Head of caudate nucleus (tissue), 42 donors: ENCODE data around the gene UPF3A.
A peak's percentile ranks its signal among the peaks of the same experiment; 100 is the strongest.

Experiments
- DNase-seq, 42 donors: peaks; one replicate each; pipeline versions ENCODE4 v3.0.0 to v3.0.0-alpha.2; 2020 to 2021; ENCODE audit warnings: mixed read lengths in 7 of 42
- intact Hi-C: fragments of 100-400 bp; cut with DNase I; formaldehyde crosslinking; loops from one replicate; pipeline ENCODE4 v1.15.0; 2022

UPF3A gene

DNA sequence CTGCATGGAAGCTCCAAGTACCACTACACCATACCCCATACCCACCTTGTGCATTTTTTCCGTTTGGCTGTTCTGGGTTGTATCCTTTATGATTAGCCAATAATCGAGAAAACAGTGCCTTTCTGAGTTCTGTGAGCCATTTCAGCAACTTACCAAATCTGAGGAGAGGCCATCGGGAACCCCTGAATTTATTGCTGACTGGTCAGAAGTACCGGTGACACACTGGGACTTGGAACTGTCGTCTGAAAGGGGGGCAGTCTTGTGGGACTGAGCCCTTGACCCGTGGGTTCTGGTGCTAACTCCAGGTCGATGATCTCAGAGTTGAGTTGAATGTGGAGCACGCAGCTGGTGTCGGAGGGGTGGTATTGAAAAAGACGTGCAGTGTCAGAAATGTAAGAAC is 15.0 kb downstream of the UPF3A start:
- no peak for DNase-seq
- intact Hi-C loops = no loop called here

DNA sequence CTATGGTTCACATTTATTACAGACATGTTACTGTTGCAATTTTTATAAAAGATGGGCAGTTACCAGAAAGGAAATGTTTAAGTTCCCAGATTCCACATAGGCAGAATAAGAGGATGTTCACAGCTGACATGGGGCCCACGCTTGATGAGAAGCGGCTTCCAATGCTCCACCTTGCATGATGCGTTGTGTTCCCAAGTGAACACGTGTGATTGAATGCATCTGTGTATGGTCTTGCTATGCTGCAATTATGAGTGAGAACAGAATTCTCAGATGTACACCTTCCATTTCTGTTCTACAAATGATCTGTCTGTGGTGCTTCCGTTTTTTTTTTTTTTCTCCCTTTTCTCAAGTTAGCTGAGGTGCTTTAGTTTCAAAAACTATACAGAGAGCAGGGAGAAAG is 15.5 kb downstream of the UPF3A start:
- intact Hi-C loops = no loop called here

DNA sequence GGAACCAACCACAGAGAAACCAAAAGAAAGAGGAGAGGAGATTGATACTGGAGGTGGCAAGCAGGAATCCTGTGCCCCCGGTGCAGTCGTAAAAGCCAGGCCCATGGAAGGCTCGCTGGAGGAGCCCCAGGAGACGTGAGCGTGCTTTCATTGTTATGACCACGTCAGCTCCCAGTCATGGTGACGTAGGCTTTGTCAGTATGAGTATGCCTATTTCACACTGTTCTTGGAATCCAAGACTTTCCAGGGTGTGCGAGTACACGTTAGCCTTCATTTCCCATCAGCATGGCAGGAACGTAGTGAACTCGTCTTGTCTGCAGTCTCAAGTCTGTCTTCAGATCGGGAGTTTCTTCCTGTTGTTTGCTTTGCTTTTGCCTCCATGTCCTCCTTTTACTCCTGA is 17.5 kb downstream of the UPF3A start:
- intact Hi-C loops = no loop called here
- no peak for DNase-seq

More for the DNA sequence above, 15.5 kb downstream of the UPF3A start:
- DNase-seq = no peak

DNA sequence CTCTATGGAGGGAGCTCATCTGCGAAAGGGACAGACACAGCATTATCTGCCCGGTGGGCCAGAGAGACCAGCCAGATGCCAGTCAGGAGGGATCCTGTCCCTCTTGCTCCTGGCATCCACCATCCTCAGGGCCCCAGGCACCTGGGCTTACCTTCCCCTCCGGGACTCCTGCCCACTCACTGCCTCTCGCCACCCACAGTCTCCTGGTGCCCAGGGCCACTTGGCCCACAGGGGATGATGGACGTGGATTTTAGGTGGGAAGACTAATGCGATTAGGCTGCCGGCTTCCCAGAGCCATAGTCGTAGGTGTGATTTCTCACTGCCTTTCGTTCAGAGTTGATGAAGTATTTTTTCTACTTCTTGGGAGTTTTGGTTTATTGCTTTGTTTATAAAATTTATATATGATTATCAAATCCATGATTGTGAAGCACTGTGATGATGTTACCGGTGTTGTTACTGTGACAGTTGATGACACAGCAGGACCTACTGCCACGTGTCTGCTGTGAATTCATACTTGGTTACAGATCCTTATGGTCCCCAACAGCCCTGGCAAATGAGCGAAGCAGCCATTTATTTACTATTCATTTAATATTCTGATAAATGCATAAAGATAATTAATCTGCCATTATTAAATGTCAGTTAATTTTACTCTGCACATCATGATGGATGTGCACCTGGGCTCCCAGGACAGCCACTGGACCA is 18.4 kb downstream of the UPF3A start:
- intact Hi-C loops = no loop called here
- DNase-seq = no peak

DNA sequence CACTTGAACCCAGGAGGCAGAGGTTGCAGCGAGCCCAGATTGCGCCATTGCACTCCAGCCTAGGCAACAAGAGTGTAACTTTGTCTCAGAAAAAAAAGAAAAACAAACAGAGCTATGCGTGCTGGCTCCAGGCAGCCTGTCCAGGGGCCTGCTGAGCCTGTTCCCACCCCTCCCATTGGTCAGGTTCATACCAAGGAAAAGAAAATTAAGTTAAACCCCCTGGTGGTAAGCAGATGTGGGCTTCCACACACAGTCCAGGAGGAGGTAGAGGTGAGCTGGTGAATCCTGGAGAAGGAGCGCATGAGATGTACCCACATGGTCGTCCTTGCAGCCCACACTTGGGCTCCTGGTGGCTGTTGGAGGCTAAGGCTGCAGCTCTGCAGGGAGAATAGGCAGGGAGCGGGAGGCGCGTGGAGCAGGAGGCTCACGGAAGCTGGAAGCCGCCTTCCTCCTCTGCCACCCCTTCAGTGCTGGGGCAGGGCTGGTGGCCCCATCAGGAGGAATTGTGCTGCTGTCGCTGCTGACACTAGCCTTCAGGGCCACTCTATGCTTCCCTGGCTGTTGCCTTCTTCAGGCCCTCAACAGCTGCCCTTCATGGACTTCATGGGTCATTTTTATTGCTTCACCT is 22.4 kb downstream of the UPF3A start:
- peak in 10 of 42 donors; percentile 4 to 51 (median 25) for DNase-seq
- intact Hi-C loops = no loop called here

DNA sequence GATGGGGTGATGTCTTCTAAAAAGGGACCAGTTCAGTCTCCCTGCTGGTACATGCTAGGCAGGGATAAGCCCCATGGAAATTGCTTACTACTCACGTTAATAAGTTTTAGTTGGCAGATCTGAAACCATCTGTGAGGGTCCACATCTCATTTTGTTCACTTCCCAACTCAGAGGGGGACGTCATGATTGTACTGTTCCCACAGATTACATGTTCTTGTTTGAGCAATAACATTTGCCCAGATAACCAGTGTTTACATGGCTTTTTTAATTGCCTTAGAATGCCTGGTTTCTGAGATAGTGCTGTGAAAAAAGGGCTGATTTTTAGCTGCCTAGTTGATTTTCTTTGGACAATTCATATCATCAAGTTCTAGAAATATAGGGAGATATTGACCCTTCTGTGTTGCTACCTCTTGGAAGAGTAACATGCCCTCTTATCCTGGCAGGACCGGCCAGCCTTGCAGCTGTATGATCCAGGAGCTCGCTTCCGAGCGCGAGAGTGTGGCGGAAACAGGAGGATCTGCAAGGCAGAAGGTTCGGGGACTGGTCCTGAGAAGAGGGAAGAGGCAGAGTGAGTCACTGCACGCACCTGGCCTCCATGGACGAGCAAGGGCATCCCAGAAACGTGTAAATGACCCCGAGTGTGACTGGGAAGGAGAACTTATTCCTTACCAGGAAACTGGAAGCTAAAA is 23.1 kb downstream of the UPF3A start:
- intact Hi-C loops = no loop called here

DNA sequence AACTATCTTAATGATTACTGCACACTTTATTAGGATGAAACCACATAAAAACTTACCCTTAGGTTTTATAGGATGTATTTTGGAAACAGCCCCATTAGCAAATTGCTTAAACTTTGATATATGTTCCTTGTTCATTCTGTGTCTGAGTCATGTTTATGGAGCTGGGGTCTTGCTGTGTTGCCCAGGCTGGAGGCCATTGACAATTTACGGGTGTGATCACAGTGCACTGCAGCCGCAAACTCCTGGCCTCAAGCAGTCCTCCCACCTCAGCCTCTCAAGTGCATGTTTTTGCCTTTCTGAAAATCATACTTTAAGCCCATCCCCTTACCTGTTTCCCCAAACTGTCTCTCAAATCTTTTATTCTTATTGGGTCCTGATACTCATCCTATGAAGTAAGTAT is 27.7 kb downstream of the UPF3A start:
- intact Hi-C loops = no loop called here
- DNase-seq = no peak

More for the DNA sequence above, 23.1 kb downstream of the UPF3A start:
- no peak for DNase-seq

DNA sequence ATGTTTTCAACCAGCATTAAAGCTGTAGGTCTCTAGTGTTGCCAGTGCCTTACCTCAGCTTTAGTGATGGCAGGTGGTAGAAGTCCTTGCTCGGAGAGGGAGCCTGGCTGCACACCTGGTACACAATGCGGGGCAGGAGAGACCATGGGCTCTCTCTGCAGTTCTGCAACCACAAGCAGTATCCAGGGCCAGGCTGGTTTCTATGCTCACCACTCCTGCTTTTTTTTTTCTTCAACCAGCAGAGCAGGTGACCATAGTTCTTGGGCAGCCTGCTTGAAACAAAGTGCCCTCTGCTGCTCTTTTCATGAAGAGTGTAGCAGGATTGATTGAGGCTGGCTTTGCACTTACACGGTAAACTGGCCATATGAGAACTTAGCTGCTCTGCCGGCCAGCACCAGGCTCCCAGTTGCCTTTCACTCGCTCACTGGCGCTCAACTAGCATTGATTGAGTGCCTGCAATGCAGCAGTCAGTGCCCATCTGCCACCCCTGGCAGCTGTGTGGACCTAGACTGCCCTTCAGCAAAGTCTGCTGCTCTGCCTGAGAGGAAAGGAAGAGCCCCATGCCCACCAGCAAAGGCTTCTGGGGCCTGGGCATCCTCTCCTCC is 28.5 kb downstream of the UPF3A start:
- intact Hi-C loops = no loop called here
- no peak for DNase-seq

DNA sequence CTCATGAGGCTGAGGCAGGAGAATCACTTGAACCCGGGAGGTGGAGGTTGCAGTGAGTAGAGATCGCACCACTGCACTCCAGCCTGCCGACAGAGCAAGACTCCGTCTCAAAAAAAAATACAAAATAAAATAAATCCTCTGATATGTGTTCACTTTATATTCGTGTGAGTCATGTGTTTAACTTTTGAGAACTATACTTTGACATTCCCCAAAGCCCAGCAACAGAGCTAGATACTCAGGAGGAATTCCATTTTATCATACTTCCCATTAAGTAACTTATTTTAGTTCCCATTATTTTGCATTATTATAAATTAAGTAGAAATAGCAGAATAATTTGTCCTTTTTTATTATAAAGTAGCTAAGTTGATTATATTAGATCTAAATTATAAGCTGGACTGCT is 29.6 kb downstream of the UPF3A start:
- intact Hi-C loops = no loop called here
- DNase-seq = no peak

DNA sequence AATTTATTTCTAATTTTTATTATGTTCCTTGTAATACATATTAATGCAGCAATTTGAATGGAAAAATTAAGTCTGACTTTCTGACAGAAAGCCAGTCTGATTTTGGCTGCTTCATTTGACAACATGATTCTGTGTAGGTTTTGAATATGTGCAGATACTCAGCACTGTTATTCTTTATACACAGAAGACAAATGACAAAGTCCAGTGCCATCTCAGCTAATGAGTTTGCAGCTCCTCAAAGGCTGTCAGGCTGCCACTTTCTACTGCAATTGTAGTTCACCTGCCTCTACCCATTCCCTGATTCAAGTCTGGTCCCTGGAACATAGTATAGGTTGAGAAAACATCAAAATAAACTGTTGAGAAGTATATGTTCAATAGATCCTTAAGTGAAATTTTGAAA is 30.0 kb downstream of the UPF3A start:
- no peak for DNase-seq
- intact Hi-C loops = no loop called here

DNA sequence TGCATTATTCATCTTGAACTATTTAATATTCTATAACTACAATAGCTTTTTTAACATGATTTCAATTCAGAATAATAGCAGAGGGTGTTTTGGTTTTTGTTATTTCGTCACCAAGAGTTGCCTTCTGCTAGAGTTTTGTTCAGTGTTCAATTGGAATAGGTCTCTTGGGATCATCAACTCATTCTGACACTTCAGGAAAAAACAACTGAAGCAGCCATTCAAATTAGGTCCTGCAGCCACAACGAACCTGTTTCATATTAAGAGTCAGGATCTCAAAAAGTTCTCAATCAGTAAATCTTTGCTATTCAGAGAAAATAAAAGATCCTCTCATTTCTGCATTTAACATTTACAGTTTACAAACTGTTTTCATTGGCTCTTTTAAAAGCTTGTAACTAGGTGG is 30.5 kb downstream of the UPF3A start:
- intact Hi-C loops = no loop called here
- DNase-seq = no peak

DNA sequence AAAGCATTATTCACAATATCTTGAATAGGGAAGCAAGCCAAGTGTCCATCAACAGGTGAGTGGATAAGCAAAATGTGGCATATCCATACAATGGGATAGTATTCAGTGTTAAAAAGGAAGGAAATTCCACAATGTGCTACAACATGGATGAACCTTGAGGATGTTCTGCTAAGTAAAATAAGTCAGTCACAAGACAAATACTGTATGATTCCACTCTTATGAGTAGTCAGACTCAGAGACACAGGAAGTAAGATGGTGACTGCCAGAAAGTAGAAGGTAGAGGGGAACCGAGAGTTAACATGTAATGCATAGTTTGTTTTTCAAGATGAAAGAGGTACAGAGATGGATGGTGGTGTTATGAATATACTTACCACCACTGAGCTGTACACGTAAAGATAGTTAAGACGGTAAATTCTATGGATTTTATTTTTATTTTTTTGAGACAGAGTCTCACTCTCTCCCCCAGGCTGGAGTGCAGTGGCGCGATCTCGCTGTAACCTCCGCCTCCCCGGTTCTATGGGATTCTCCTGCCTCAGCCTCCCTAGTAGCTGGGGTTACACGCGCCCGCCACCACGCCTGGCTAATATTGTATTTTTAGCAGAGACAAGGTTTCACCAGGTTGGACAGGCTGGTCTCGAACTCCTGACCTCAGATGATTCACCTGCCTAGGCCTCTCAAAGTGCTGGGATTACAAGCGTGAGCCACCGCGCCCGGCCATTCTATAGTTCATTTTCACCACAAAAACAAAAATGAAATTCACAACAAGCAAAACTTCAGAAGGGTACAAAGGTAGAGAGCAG is 31.9 kb downstream of the UPF3A start:
- intact Hi-C loops = no loop called here
- DNase-seq = peak in 2 of 42 donors; percentile 12 to 22

DNA sequence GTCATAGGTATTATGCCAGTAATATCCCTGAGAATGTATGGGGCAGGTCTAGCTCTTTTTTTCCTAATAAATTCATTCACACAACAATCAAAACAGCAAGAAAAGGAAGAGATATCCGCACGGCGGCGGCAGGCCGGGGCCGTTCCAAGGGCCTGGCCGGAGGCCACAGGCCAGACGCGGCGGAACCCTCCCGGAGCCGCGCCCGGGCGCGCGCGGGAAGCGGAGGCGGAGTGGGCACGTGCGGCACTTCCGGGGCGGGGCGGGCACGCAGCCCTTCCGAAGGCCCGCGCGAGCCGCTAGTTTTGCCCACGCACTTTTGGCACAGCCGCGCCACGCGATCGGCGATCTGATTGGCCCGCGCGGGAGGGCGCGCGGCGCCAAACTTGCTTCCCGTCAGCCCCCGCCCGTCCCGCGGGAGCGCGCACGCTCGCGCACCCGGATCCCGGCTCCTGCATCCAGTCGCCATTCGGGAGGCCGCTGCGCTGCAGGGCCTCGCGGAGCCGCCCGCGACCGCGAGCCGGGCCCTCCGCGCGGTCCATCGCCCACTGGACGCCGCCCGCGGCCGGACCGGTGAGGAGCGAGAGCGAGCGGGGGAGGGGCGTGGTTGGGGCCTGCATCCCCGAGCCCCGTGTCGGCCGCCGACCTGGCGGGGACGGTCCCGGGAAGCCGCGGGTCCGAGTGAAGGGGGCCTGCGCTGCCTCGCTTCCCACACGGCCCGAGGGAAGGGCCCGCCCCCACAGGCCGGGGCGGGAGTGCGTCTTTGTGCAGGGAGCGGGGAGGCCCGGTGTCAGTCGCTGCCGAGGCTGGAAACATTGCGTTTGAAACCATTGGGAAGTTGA is 32.9 kb downstream of the UPF3A start, which contains the start of gene CHAMP1:
CHAMP1 (plus strand) TSS at position 430 of the 839 bp plus-strand sequence. CDS start 9,340 bp downstream, outside the sequence.
- peak; percentile 87 to 98 (median 96) for DNase-seq
- intact Hi-C loops = loop anchor here (2.0 kb wide), 1 partner anchor 33 kb away; the partner anchor contains the start of gene UPF3A

DNA sequence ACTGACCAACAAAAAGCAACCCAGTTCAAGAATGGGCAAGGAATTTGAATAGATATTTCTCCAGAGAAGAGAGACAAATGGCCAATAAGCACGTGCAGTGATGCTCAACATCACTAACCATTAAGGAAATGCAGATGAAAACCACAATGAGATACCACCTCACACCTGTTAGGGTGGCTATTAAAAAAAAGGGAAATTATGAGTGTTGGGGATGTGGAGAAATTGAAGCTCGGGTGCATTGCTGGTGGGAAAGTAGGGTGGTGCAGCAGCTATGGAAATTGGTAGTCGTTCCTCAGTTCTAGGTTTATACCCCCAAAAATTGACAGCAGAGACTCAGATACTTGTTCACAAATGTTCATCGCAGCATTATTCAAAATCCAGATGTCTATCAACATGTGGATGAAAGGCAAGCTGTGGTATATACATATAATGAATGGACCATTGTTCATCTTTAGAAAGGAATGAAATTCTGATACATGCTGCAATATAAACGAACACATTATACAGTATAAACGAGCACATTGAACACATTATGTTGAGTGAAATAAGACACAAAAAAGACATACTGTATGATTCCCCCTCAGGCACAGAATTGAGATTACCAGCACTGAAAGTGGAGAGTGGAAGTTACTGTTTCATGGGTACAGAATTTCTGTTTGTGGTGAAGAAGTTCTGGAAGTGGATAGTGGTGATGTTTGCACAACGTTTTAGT is 33.8 kb downstream of the UPF3A start:
- intact Hi-C loops = loop anchor here (2.0 kb wide), 1 partner anchor 34 kb away; the partner anchor contains the start of gene UPF3A
- DNase-seq = no peak

DNA sequence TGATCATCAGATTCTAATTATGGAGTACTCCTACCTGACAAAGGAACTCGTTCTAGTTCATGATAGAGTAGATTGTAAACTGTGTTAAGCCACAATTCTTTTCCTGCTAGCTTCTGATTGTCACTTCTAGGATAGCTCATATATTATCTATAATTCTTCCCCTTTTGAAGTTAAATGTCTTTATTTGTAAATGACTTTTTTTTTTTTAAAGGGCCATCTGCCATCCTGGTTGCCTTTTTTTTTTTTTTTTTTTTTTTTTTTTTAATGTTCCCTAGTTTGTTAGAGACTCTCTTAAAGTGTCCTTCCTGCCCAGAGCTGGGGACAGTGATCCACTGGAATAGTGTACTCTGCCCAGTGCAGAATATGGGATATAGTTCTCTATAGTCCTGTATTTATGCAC is 37.2 kb downstream of the UPF3A start:
- intact Hi-C loops = no loop called here

DNA sequence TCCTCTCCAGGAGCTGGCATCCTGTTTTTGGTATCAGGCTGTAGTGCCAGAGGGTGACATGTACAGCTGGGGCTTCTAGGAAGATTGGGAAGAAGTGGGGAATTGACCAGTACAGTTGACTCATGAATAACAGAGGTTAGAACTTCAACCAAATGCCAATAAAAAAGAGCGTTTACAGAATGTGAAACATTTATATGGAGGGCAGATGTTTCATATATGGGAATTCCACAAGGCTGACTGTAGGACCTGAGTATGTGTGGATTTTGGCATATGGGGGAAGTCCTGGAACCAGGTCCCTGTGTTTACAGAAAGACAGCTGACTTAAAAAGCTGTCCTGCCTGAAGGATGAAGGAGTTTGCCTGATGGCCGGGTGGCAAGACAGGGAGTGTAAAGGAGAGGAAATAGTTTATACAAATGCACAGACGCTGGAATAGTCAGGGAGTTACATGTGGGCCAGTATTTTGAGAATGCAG is 38.1 kb downstream of the UPF3A start:
- intact Hi-C loops = no loop called here
- no peak for DNase-seq

More for the DNA sequence above, 37.2 kb downstream of the UPF3A start:
- no peak for DNase-seq

DNA sequence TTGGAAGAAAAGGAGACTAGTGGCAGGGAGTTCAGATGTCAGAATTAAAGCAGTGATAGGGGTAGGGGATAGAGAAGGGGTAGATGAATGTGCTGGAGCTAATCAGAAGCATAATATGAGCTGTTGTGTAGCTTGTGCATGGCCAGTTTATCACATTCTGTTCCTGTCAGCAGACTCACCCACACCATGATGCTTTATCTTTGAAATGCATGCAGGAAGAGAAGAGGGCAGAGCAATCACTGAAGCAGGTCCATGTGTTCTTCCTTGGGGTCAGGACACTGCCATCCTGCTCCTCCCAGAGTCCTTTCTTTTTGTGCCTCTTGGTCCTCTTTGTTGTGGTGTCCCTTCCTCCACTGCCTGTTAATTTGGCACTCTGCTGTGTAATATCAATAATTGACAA is 38.7 kb downstream of the UPF3A start:
- intact Hi-C loops = no loop called here
- no peak for DNase-seq
